Stimulated activated memory B cell treated with anti-CD40 and anti-IgM and Interleukin-4, amounts not matched to agents 10 μg/mL and 1 μg/mL and 100 μg/mL, for 72 hours (primary cell): Measurements from ENCODE around the gene DOLPP1.

ENCODE experiments used
- ATAC-seq: fragments of 150-1000 bp; cut with Tn5 transposase; 2 replicates; pipeline ENCODE4 v1.10.0; 2021
- H3K27ac Mint-ChIP-seq: one replicate; pipeline ENCODE4 v1.8.0; 2022; ENCODE audit warnings: mild to moderate bottlenecking, mixed read lengths
- H3K27me3 Mint-ChIP-seq: one replicate; pipeline ENCODE4 v1.8.0; 2022; ENCODE audit warnings: mixed read lengths
- H3K36me3 Mint-ChIP-seq: one replicate; pipeline ENCODE4 v1.8.0; 2022; ENCODE audit warnings: mixed read lengths
- H3K4me1 Mint-ChIP-seq: one replicate; pipeline ENCODE4 v1.8.0; 2022; ENCODE audit warnings: mixed read lengths
- H3K4me3 Mint-ChIP-seq: one replicate; pipeline ENCODE4 v1.8.0; 2022; ENCODE audit warnings: mild to moderate bottlenecking, moderate library complexity, mixed read lengths
- H3K9me3 Mint-ChIP-seq: one replicate; pipeline ENCODE4 v1.8.0; 2022; ENCODE audit warnings: mixed read lengths

The DOLPP1 gene

GRCh38 chr9:129054163-129054851 lies 26.6 kb upstream of the DOLPP1 start:
- Mint-ChIP-seq H3K9me3 (no peaks in the 10 kb centered on the region), H3K27ac (no peak overlapping the region), H3K4me1 (no peaks in the 10 kb centered on the region), H3K36me3 (peaks cover 42% of the 10 kb centered on the region), H3K27me3 (no peaks in the 10 kb centered on the region), H3K4me3 (no peak overlapping the region)
- no peak for ATAC-seq

- Mint-ChIP-seq H3K4me1 (no peaks in the 10 kb centered on the region), H3K27ac (no peak overlapping the region), H3K27me3 (no peaks in the 10 kb centered on the region), H3K9me3 (no peaks in the 10 kb centered on the region), H3K4me3 (no peak overlapping the region), H3K36me3 (peaks cover 29% of the 10 kb centered on the region)
- ATAC-seq = no peak
Measured at GRCh38 chr9:129058965-129059795, 21.7 kb upstream of the DOLPP1 start.

- Mint-ChIP-seq H3K27me3 (no peaks in the 10 kb centered on the region), H3K4me3 (no peak overlapping the region), H3K27ac (no peak overlapping the region), H3K9me3 (no peaks in the 10 kb centered on the region), H3K36me3 (peaks cover 22% of the 10 kb centered on the region), H3K4me1 (no peaks in the 10 kb centered on the region)
- no peak for ATAC-seq
Measured at GRCh38 chr9:129059796-129060785, 20.8 kb upstream of the DOLPP1 start.

- H3K27ac Mint-ChIP-seq = no peak overlapping the region
- H3K9me3 Mint-ChIP-seq = no peaks in the 10 kb centered on the region
- H3K36me3 Mint-ChIP-seq = peaks cover 28% of the 10 kb centered on the region
- H3K4me1 Mint-ChIP-seq = no peaks in the 10 kb centered on the region
- no peak for ATAC-seq
- no peaks in the 10 kb centered on the region for H3K27me3 Mint-ChIP-seq
- no peak overlapping the region for H3K4me3 Mint-ChIP-seq
Measured at GRCh38 chr9:129060991-129061390, 19.9 kb upstream of the DOLPP1 start.

GRCh38 chr9:129063061-129063460 lies 17.9 kb upstream of the DOLPP1 start:
- ATAC-seq = no peak
- Mint-ChIP-seq H3K27me3 (no peaks in the 10 kb centered on the region), H3K4me1 (peaks cover under 1% of the 10 kb centered on the region)

GRCh38 chr9:129064499-129064908 lies 16.4 kb upstream of the DOLPP1 start:
- Mint-ChIP-seq H3K27me3 (no peaks in the 10 kb centered on the region), H3K4me1 (peaks cover 15% of the 10 kb centered on the region), H3K9me3 (no peaks in the 10 kb centered on the region), H3K36me3 (peaks cover 33% of the 10 kb centered on the region), H3K4me3 (no peak overlapping the region), H3K27ac (no peak overlapping the region)
- no peak for ATAC-seq

More at GRCh38 chr9:129063061-129063460, 17.9 kb upstream of the DOLPP1 start:
- no peak overlapping the region for H3K27ac Mint-ChIP-seq
- no peaks in the 10 kb centered on the region for H3K9me3 Mint-ChIP-seq
- no peak overlapping the region for H3K4me3 Mint-ChIP-seq
- peaks cover 35% of the 10 kb centered on the region for H3K36me3 Mint-ChIP-seq

GRCh38 chr9:129068110-129068509 lies 12.8 kb upstream of the DOLPP1 start:
- H3K36me3 Mint-ChIP-seq = peaks cover 33% of the 10 kb centered on the region

GRCh38 chr9:129068990-129069861 lies 11.7 kb upstream of the DOLPP1 start:
- peak overlapping the region; percentile 61 for H3K4me3 Mint-ChIP-seq
- H3K27me3 Mint-ChIP-seq = no peaks in the 10 kb centered on the region
- peak; percentile 95 for ATAC-seq
- H3K9me3 Mint-ChIP-seq = no peaks in the 10 kb centered on the region
- H3K36me3 Mint-ChIP-seq = peaks cover 25% of the 10 kb centered on the region
- peak overlapping the region; percentile 88 for H3K27ac Mint-ChIP-seq
- H3K4me1 Mint-ChIP-seq = peaks cover 23% of the 10 kb centered on the region

More at GRCh38 chr9:129068110-129068509, 12.8 kb upstream of the DOLPP1 start:
- H3K27me3 Mint-ChIP-seq = no peaks in the 10 kb centered on the region
- ATAC-seq = no peak
- H3K27ac Mint-ChIP-seq = peak overlapping the region; percentile 88
- H3K9me3 Mint-ChIP-seq = no peaks in the 10 kb centered on the region
- H3K4me1 Mint-ChIP-seq = peaks cover 23% of the 10 kb centered on the region
- H3K4me3 Mint-ChIP-seq = no peak overlapping the region

GRCh38 chr9:129069862-129070641 lies 10.9 kb upstream of the DOLPP1 start:
- peaks cover 23% of the 10 kb centered on the region for H3K4me1 Mint-ChIP-seq
- peaks cover 25% of the 10 kb centered on the region for H3K36me3 Mint-ChIP-seq
- H3K4me3 Mint-ChIP-seq = no peak overlapping the region
- peak overlapping the region; percentile 88 for H3K27ac Mint-ChIP-seq
- H3K9me3 Mint-ChIP-seq = no peaks in the 10 kb centered on the region
- no peak for ATAC-seq
- no peaks in the 10 kb centered on the region for H3K27me3 Mint-ChIP-seq

- ATAC-seq = no peak
- H3K36me3 Mint-ChIP-seq = peaks cover 20% of the 10 kb centered on the region
- no peaks in the 10 kb centered on the region for H3K9me3 Mint-ChIP-seq
- no peak overlapping the region for H3K27ac Mint-ChIP-seq
- H3K4me1 Mint-ChIP-seq = peaks cover 23% of the 10 kb centered on the region
- H3K4me3 Mint-ChIP-seq = no peak overlapping the region
- no peaks in the 10 kb centered on the region for H3K27me3 Mint-ChIP-seq
Measured at GRCh38 chr9:129070696-129071525, 10.0 kb upstream of the DOLPP1 start.

GRCh38 chr9:129071526-129072126 lies 9.3 kb upstream of the DOLPP1 start:
- ATAC-seq = no peak
- Mint-ChIP-seq H3K4me3 (no peak overlapping the region), H3K36me3 (peaks cover 16% of the 10 kb centered on the region), H3K27me3 (no peaks in the 10 kb centered on the region), H3K9me3 (no peaks in the 10 kb centered on the region), H3K27ac (no peak overlapping the region), H3K4me1 (peaks cover 23% of the 10 kb centered on the region)

GRCh38 chr9:129072171-129072570 lies 8.7 kb upstream of the DOLPP1 start:
- H3K4me1 Mint-ChIP-seq = peaks cover 23% of the 10 kb centered on the region
- ATAC-seq = no peak
- H3K4me3 Mint-ChIP-seq = no peak overlapping the region
- no peaks in the 10 kb centered on the region for H3K27me3 Mint-ChIP-seq
- H3K9me3 Mint-ChIP-seq = no peaks in the 10 kb centered on the region
- H3K27ac Mint-ChIP-seq = no peak overlapping the region
- H3K36me3 Mint-ChIP-seq = peaks cover 16% of the 10 kb centered on the region

GRCh38 chr9:129073404-129073803 lies 7.5 kb upstream of the DOLPP1 start:
- H3K27ac Mint-ChIP-seq = no peak overlapping the region
- H3K36me3 Mint-ChIP-seq = peaks cover 9% of the 10 kb centered on the region
- no peaks in the 10 kb centered on the region for H3K27me3 Mint-ChIP-seq
- no peak overlapping the region for H3K4me3 Mint-ChIP-seq
- peaks cover 20% of the 10 kb centered on the region for H3K4me1 Mint-ChIP-seq
- ATAC-seq = no peak
- no peaks in the 10 kb centered on the region for H3K9me3 Mint-ChIP-seq
